Fibroblast of the aortic adventitia (primary cell): ENCODE measurements around the gene PCAT6. TPM values are rescaled to one million over a fixed set of nuclear protein-coding genes. Genes with fewer than 3 reads are reported as not detected.
"Not testable (repeated sequence)": the region's sequence is repeated elsewhere in the genome, so short reads cannot be mapped to it uniquely, and the experiment has no call there.

ENCODE experiments used
- DNase-seq: peaks from one replicate; pipeline ENCODE4 v3.0.0-alpha.2; 2010; ENCODE audit warnings: low read depth
- H3K4me3 ChIP-seq: 2 replicates; pipeline ENCODE4 v1.5.1; 2011; ENCODE audit warnings: low read depth, mild to moderate bottlenecking, control low read depth, low read length, moderate library complexity
- total RNA-seq: library from RNA; depleted of rRNA; stranded (reverse); fragments of >200 nt; gene quantifications from 2 replicates; pipeline ENCODE4 v1.2.3, GENCODE V29; 2012; ENCODE audit warnings: low replicate concordance
- TF ChIP-seq, protein P1 (sequence below): IDR thresholded peaks from 2 replicates; pipeline ENCODE4 v1.5.1; 2011; ENCODE audit warnings: mild to moderate bottlenecking, low read length, control low read depth, inconsistent platforms; ENCODE audit not compliant: insufficient read depth

PCAT6 gene
- total RNA-seq, 1 donor: not detected

DNA sequence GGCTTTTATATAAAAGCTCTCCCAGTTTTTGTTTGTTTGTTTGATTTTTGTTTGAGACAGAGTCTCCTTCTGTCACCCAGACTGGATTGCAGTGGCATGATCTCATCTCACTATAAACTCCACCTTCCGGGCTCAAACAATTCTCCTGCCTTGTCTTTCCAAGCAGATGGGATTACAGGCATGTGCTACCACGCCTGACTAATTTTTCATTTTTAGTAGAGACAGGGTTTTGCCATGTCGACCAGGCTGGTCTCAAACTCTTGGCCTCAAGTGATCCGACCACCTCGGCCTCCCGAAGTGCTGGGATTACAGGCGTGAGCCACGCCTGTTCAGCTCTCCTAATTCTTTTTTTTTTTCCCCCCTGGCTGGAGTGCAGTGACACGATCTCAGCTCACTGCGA is 4.4 kb downstream of the PCAT6 start:
- TF ChIP-seq, protein P1, sequence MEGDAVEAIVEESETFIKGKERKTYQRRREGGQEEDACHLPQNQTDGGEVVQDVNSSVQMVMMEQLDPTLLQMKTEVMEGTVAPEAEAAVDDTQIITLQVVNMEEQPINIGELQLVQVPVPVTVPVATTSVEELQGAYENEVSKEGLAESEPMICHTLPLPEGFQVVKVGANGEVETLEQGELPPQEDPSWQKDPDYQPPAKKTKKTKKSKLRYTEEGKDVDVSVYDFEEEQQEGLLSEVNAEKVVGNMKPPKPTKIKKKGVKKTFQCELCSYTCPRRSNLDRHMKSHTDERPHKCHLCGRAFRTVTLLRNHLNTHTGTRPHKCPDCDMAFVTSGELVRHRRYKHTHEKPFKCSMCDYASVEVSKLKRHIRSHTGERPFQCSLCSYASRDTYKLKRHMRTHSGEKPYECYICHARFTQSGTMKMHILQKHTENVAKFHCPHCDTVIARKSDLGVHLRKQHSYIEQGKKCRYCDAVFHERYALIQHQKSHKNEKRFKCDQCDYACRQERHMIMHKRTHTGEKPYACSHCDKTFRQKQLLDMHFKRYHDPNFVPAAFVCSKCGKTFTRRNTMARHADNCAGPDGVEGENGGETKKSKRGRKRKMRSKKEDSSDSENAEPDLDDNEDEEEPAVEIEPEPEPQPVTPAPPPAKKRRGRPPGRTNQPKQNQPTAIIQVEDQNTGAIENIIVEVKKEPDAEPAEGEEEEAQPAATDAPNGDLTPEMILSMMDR: no peak
- DNase-seq: no peak
- no peak overlapping the region for H3K4me3 ChIP-seq

DNA sequence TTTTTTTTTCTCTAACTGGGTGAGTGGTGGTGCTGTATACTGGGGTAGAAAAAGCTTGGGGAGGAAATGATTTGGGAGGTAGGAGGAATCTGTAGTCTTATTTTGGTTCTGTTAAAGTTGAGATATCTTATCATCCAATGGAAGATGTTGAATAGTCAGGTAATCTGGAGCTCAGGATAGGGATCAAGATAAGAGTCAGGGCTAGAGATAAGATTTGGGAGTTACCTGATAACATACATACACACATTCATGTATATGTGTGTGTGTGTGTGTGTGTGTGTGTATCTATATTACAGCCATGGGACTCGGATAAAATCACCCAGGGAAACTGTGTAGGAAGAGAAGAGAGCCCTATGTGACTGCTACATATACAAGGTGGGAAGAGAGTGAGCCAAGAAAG is 8.1 kb downstream of the PCAT6 start:
- no peak overlapping the region for H3K4me3 ChIP-seq
- TF ChIP-seq, protein P1: no peak
- DNase-seq: no peak

DNA sequence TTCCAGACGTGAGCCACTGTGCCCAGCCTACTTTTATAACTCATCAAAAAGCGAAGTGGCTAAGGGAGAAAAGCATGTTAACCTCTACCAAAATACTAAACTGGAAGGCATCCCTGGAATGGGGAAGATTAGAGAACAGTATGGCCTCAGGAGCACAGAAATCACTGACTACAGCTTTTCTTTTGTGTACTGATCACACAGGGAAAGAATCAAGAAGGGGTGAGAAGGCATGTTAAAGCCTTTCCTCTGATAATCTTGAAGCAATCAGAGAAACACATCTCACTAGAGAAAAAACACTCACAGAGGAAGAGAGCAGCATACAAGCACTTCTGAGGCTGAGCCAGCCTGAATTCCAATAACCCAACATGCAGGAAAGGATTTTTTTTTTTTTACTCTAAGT is 10.7 kb downstream of the PCAT6 start:
- peak; percentile 62 for DNase-seq
- H3K4me3 ChIP-seq: no peak overlapping the region
- TF ChIP-seq, protein P1: no peak

DNA sequence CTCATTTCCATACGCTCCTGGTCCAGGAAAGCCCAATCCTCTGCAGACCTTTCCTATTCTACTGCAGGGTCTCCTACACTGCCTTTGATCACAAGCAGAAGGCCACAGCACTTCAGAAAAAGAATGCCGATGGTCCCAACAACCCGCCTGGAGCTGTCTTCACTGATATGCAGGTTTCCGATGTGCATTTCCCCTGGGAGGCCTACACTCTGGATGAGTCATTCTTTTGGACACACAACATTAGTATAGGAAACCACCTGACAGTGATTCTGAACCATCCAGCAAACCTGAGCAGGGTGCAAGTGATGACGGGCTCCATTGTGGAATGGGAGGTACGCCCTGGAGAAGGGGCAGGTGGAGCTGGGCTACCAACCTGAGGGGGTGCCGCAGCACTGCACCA is 15.0 kb downstream of the PCAT6 start:
- DNase-seq: no peak
- TF ChIP-seq, protein P1: no peak

DNA sequence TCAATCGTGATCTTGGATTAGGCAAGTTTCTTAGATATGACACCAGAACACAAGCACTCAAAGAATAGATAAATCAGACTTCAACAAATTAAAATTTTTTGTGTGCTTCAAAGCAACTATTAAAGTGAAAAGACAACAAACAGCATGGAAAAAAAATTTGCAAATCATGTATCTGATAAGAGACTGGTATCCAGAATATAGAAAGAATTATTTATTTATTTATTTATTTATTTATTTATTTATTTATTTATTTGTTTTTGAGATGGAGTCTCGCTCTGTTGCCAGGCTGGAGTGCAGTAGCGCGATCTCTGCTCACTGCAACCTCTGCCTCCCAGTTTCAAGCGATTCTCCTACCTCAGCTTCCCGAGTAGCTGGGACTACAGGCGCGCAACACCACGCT is 18.5 kb downstream of the PCAT6 start:
- not testable (repeated sequence) for H3K4me3 ChIP-seq, DNase-seq

More for the DNA sequence above, 15.0 kb downstream of the PCAT6 start:
- H3K4me3 ChIP-seq: no peak overlapping the region

DNA sequence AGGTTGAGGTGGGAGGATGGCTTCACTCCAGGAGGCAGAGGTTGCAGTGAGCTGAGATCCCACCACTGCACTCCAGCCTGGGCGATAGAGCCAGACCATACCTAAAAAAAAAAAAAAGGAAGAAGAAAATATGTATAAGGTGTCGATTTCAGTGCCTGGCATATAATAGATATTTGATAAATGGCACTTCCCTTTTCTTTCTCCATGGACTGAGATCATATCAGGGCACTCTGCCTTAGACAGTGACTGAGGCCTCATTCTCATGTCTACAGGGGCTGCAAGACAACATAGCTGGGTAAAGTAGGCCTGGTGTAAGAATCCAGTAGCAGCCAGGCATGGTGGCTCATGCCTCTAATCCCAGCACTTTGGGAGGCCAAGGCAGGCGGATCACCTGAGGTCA is 21.2 kb downstream of the PCAT6 start:
- TF ChIP-seq, protein P1: no peak
- DNase-seq: no peak
- no peak overlapping the region for H3K4me3 ChIP-seq

DNA sequence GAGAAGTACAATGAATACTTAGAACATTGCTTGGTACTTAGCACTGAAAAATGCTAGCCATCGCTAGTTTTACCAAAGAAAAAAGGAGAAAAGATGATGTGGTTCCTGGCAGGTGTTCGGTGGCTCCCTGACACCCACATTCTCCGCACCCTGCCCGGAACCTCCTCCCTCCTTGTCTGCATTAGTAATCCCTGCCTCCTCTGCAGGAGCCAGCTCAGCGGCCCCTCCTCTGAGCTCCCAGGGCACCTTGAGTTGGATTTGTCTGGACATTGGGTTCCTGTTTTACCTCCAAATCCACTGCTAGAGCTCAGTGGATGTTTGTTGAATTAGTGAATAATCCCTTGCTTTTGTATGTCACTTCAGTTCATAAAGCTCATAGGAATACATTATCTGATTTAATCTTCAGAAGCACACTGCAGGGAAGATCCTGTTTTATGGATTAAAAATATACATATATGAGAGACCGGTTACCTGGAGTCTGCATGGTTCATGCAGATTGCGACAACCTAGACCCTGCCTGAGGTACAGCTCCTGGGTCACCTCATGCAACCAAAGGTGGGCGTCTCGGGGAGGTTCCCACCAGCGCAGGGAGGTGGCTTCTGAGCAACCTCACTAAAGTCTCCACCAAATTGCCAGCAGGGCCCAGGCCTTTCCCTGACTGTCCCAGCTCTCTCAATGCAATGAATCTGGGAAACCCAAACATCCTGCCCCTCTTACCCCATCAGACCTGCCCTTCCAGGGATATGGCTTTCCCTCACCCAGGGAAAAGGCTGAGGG is 24.2 kb downstream of the PCAT6 start:
- no peak for DNase-seq
- no peak overlapping the region for H3K4me3 ChIP-seq
- TF ChIP-seq, protein P1: no peak
